Nephron progenitor cell (in vitro differentiated cells): Measurements from ENCODE around the gene EDEM3.

ENCODE experiments used
- DNase-seq: peaks from one replicate; pipeline ENCODE4 v3.0.0; 2021
- H3K27ac Mint-ChIP-seq: 2 replicates; pipeline ENCODE4 v1.8.0; 2021; ENCODE audit warnings: mild to moderate bottlenecking, moderate library complexity, mixed read lengths
- H3K27me3 Mint-ChIP-seq: 2 replicates; pipeline ENCODE4 v1.8.0; 2021; ENCODE audit warnings: mild to moderate bottlenecking, low read depth, mixed read lengths; ENCODE audit not compliant: poor library complexity
- H3K36me3 Mint-ChIP-seq: 2 replicates; pipeline ENCODE4 v1.8.0; 2021; ENCODE audit warnings: low read depth, mixed read lengths
- H3K4me1 Mint-ChIP-seq: 2 replicates; pipeline ENCODE4 v1.8.0; 2021; ENCODE audit warnings: mixed read lengths
- H3K4me3 Mint-ChIP-seq: 2 replicates; pipeline ENCODE4 v1.8.0; 2021; ENCODE audit warnings: mild to moderate bottlenecking, moderate library complexity, mixed read lengths
- H3K9me3 Mint-ChIP-seq: 2 replicates; pipeline ENCODE4 v1.8.0; 2021; ENCODE audit warnings: mild to moderate bottlenecking, moderate library complexity, mixed read lengths
- CTCF ChIP-seq: fragments of 200-600 bp; sonication (generic); IDR thresholded peaks from 2 replicates; pipeline ENCODE4 v1.5.0; 2021; ENCODE audit warnings: antibody characterized with exemption

The EDEM3 gene

GRCh38 chr1:184644771-184645170 is 109.9 kb downstream of the EDEM3 start:
- H3K27ac Mint-ChIP-seq, result no peak overlapping the region
- no peaks in the 10 kb centered on the region for H3K36me3 Mint-ChIP-seq
- H3K9me3 Mint-ChIP-seq, result peaks cover 11% of the 10 kb centered on the region
- no peak for TF ChIP-seq CTCF
- H3K27me3 Mint-ChIP-seq, result peaks cover 10% of the 10 kb centered on the region
- peaks cover 17% of the 10 kb centered on the region for H3K4me1 Mint-ChIP-seq
- no peak overlapping the region for H3K4me3 Mint-ChIP-seq
- no peak for DNase-seq

GRCh38 chr1:184643661-184644060 is 111.0 kb downstream of the EDEM3 start:
- Mint-ChIP-seq H3K9me3 (peaks cover 3% of the 10 kb centered on the region), H3K4me3 (no peak overlapping the region), H3K36me3 (no peaks in the 10 kb centered on the region), H3K27me3 (peaks cover 16% of the 10 kb centered on the region), H3K4me1 (peaks cover 17% of the 10 kb centered on the region), H3K27ac (no peak overlapping the region)
- no peak for DNase-seq
- TF ChIP-seq CTCF, result no peak

GRCh38 chr1:184641894-184642293 is 112.8 kb downstream of the EDEM3 start:
- H3K4me1 Mint-ChIP-seq, result peaks cover 17% of the 10 kb centered on the region
- H3K9me3 Mint-ChIP-seq, result peaks cover 19% of the 10 kb centered on the region
- no peaks in the 10 kb centered on the region for H3K36me3 Mint-ChIP-seq
- DNase-seq, result no peak
- H3K27ac Mint-ChIP-seq, result no peak overlapping the region
- H3K27me3 Mint-ChIP-seq, result peaks cover 19% of the 10 kb centered on the region
- no peak for TF ChIP-seq CTCF
- no peak overlapping the region for H3K4me3 Mint-ChIP-seq

- no peak for TF ChIP-seq CTCF
- H3K36me3 Mint-ChIP-seq, result no peaks in the 10 kb centered on the region
- no peak for DNase-seq
These were observed 114.2 kb downstream of the EDEM3 start for GRCh38 chr1:184640505-184640904.

More at GRCh38 chr1:184640505-184640904, 114.2 kb downstream of the EDEM3 start:
- H3K9me3 Mint-ChIP-seq, result peaks cover 24% of the 10 kb centered on the region
- H3K27me3 Mint-ChIP-seq, result peaks cover 17% of the 10 kb centered on the region
- H3K27ac Mint-ChIP-seq, result no peak overlapping the region
- no peak overlapping the region for H3K4me3 Mint-ChIP-seq
- H3K4me1 Mint-ChIP-seq, result peaks cover 12% of the 10 kb centered on the region
